NCI-H2196 treated with DMSO at 0.1 percent for 48 hours (cell line): ENCODE data around the gene CAB39.
"Not testable (repeated sequence)": the region's sequence is repeated elsewhere in the genome, so short reads cannot be mapped to it uniquely, and the experiment has no call there.

Experiments
- DNase-seq: peaks from one replicate; lab custom pipeline; 2025; ENCODE audit not compliant: unreplicated experiment; lab: John Stamatoyannopoulos, UW

Gene CAB39

GRCh38 chr2:230713331-230714135 lies 891 bp downstream of the CAB39 start:
- DNase-seq, result no peak

DNA sequence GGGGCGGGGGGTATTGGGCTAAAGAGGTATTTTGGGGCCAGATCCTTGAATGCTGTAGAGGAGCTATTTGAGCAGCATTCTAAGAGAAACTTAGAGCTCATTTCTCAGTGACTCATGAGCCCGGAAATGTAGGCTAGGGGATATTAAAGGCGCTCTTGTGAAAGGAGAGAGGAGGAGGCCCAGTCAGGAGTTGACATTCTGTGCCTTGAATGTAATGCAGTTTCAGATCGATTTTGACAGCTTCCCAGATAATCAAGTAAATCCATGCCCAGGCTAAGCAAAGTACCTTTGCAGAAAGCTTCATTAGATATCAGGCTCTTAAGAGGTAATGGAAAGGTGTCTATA lies 1.5 kb downstream of the CAB39 start:
- no peak for DNase-seq

GRCh38 chr2:230715201-230715600 lies 2.6 kb downstream of the CAB39 start:
- DNase-seq, result no peak

DNA sequence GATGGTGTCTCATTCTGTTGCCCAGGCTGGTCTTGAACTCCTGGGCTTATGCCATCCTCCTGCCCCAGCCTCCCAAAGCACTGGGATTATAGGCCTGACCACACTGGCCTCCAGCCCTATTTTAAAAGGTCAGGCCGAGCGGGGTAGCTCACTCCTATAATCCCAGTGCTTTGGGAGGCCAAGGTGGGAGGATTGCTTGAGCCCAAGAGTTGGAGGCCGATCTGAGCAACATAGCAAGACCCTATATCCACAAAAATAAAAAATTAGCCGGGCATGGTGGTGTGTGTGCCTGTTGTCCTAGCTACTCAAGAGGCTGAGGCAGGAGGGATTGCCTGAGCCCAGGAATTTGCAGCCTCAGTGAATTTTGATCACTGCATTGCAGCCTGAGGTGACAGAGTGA lies 3.9 kb downstream of the CAB39 start:
- no peak for DNase-seq

- DNase-seq, result no peak
These were observed 5.0 kb downstream of the CAB39 start for GRCh38 chr2:230717600-230717999.

- DNase-seq, result no peak
These were observed 6.7 kb downstream of the CAB39 start for GRCh38 chr2:230719340-230719739.

DNA sequence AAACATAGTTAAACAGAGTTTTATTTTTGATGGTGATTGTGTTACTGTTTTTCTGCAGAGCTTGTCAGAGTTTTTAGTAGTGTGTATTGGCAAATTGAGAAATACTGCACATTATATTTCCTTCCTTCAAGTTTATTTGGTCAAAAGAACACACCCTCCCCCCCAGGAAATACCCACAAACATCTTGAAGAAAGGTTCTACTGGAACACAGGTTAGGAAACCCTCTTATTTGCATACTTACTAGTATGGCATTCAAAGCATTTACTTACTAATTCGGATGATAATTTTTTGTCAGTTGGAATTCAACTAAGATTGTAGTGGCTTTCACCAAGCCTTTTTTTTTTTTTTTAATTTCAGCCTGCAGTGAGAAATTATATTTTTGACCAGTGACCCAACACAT lies 9.1 kb downstream of the CAB39 start:
- no peak for DNase-seq

DNA sequence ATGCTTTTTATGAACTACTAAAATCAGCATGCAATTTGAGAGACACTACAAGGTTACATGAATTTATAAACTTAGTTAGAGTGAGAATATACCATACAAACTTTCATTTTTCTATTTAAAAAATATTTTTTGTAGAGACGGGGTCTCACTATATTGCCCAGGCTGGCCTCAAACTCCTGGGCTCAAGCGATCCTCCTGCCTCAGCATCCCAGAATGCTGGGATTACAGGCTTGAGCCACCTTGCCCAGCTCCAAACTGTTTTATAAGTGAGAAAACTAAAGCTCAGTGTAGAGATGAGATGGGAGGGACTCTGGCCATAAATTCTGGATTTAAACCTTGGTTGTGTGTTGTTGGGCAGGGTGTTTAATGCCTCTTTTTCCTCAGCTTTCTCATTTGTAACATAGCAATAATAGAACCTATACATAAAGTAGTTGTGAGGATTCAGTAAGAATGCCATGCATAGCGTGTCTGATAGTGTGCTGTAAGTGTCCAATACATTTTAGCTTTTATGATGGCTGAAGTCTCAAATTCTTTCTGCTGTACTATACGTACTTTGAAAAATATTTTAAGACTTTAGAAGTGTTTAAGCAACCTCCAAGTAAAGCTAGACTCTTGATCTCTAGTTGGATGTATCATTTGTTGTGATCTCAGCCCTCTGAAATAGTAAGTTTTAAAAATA lies 9.7 kb downstream of the CAB39 start:
- DNase-seq, result no peak

- DNase-seq, result no peak
These were observed 10.7 kb downstream of the CAB39 start for GRCh38 chr2:230723363-230723762.

GRCh38 chr2:230724957-230725356 lies 12.3 kb downstream of the CAB39 start:
- DNase-seq, result not testable (repeated sequence)

GRCh38 chr2:230731512-230731911 lies 18.9 kb downstream of the CAB39 start:
- no peak for DNase-seq

DNA sequence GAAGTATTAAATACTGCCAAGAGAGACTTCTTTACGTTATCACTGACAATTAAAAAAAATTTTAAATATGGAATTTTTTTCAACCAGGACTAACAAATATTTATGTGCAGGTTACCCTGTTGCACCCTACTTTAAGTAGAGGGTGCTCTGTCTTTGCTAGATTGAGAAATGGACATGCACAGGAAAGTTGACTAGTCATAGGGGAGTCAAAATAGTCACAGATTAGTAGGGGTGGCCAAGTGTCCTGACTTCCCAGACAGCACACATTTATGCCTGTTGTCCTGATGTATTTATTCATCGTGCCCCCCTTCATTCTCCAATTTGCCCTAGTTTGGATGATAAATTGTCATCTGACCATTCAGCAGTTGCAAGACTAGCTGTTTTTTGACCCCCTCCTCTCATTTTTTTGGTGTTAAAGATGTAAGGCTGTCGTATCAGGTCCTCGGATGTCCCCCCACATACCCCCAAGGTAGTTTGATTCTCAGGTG lies 20.3 kb downstream of the CAB39 start:
- DNase-seq, result no peak

GRCh38 chr2:230734247-230735175 lies 21.9 kb downstream of the CAB39 start:
- no peak for DNase-seq

- DNase-seq, result no peak
These were observed 23.2 kb downstream of the CAB39 start for GRCh38 chr2:230735884-230736283.

DNA sequence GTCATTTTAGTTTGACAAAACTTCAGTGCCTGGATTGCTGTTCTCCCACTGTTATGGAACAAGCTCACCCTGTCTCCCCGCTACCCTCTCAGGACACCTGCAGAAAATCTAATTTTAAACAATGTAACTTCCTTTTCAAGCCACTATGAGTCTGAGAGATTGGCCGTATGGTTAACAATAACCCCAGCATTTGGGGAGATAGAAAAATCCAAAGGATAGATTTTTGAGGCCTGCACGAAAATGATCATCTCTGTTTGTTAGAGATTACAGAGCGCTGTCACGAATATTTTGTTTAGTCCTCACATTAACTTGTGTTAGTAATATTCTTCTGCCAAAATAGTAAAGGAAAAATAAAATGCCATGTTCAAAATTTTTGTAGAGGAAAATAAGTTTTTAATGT lies 24.7 kb downstream of the CAB39 start:
- no peak for DNase-seq

DNA sequence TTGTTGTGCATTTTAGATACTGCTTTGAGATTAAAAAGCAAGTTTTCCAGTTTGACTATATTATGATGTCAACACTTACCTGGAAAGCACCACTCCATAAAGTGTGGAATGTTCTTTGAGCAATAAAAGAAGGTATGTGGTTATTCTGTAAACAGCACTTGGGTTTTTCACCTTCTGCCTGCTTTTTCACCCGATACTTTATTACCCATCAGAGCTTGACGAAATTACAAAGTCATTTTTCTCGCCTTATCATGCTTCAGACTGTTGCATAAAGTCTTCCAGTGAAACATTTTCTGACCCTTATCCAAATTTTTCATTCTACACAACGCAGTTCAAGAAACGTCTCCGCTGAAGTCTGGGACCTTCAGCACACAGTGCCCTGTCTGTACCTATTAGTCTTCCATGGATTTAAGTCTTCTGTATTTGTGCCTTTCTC lies 25.2 kb downstream of the CAB39 start:
- DNase-seq, result no peak

- DNase-seq, result no peak
These were observed 25.8 kb downstream of the CAB39 start for GRCh38 chr2:230738391-230738811.

- DNase-seq, result no peak
These were observed 26.3 kb downstream of the CAB39 start for GRCh38 chr2:230738924-230739323.

- no peak for DNase-seq
These were observed 27.3 kb downstream of the CAB39 start for GRCh38 chr2:230739961-230740360.

GRCh38 chr2:230742781-230743180 lies 30.1 kb downstream of the CAB39 start:
- no peak for DNase-seq

- no peak for DNase-seq
These were observed 33.6 kb downstream of the CAB39 start for GRCh38 chr2:230746213-230746612.
